Mesenchymal stem cell (in vitro differentiated cells and primary cell): Measurements from ENCODE around the gene CRABP2.

Experiments used
- DNase-seq: peaks from one replicate; pipeline ENCODE4 v3.0.0-alpha.2; 2013
- H2AFZ ChIP-seq: one replicate; pipeline ENCODE4 v1.6.1; 2013; ENCODE audit warnings: low read depth, mild to moderate bottlenecking, control low read depth, inconsistent platforms, low read length, moderate library complexity
- H2AK5ac ChIP-seq: 2 replicates; pipeline ENCODE4 v1.6.1; 2013; ENCODE audit warnings: low read length, moderate library complexity, mild to moderate bottlenecking, inconsistent platforms; ENCODE audit not compliant: severe bottlenecking
- H2BK120ac ChIP-seq: one replicate; pipeline ENCODE4 v1.6.1; 2013; ENCODE audit warnings: low read depth, mild to moderate bottlenecking, inconsistent platforms, low read length, moderate library complexity
- H2BK12ac ChIP-seq, 2 experiments: one replicate each; pipeline ENCODE4 v1.6.1; 2013; ENCODE audit warnings: inconsistent platforms in 2 of 2, low read length in 2 of 2, mild to moderate bottlenecking in 2 of 2, moderate library complexity in 2 of 2, control low read depth in 1 of 2
- H2BK15ac ChIP-seq: one replicate; pipeline ENCODE4 v1.6.1; 2013; ENCODE audit warnings: mild to moderate bottlenecking, low read depth, inconsistent platforms; ENCODE audit not compliant: poor library complexity, severe bottlenecking
- H2BK5ac ChIP-seq: 2 replicates; pipeline ENCODE4 v1.6.1; 2013; ENCODE audit warnings: low read depth, mild to moderate bottlenecking, low read length, control low read depth, inconsistent platforms; ENCODE audit not compliant: poor library complexity, severe bottlenecking
- H3K14ac ChIP-seq, 2 experiments: one replicate each; pipeline ENCODE4 v1.6.1; 2013; ENCODE audit warnings: inconsistent platforms in 2 of 2, low read length in 2 of 2, control low read depth in 1 of 2, mild to moderate bottlenecking in 1 of 2, moderate library complexity in 1 of 2
- H3K18ac ChIP-seq, 2 experiments: one replicate each; pipeline ENCODE4 v1.6.1; 2013; ENCODE audit warnings: inconsistent platforms in 2 of 2, low read length in 2 of 2, control low read depth in 1 of 2, low read depth in 1 of 2, mild to moderate bottlenecking in 1 of 2
- H3K23ac ChIP-seq, 2 experiments: one replicate each; pipeline ENCODE4 v1.6.1; 2013; ENCODE audit warnings: inconsistent platforms in 2 of 2, low read length in 2 of 2, mild to moderate bottlenecking in 2 of 2, moderate library complexity in 2 of 2, control low read depth in 1 of 2
- H3K27ac ChIP-seq: 2 replicates; pipeline ENCODE4 v1.5.1; 2013; ENCODE audit warnings: mild to moderate bottlenecking, moderate library complexity, low read length, control low read depth, inconsistent platforms; ENCODE audit not compliant: poor library complexity, severe bottlenecking
- H3K27me3 ChIP-seq, 2 experiments: 2 replicates each; pipeline versions ENCODE4 v1.6.1 to v1.7.0; 2013; ENCODE audit warnings: low read length in 2 of 2, mild to moderate bottlenecking in 2 of 2, moderate library complexity in 2 of 2, control low read depth in 1 of 2, inconsistent platforms in 1 of 2; ENCODE audit not compliant: control insufficient read depth in 1 of 2, insufficient read depth in 1 of 2
- H3K36me3 ChIP-seq, 2 experiments: 2 replicates each; pipeline versions ENCODE4 v1.6.1 to v1.7.0; 2013; ENCODE audit warnings: low read length in 2 of 2, control low read depth in 1 of 2, inconsistent platforms in 1 of 2, low read depth in 1 of 2, mild to moderate bottlenecking in 1 of 2; ENCODE audit not compliant: insufficient read depth in 2 of 2, control insufficient read depth in 1 of 2
- H3K4ac ChIP-seq, 2 experiments: one replicate each; pipeline ENCODE4 v1.6.1; 2013; ENCODE audit warnings: inconsistent platforms in 2 of 2, low read length in 2 of 2, mild to moderate bottlenecking in 2 of 2, moderate library complexity in 2 of 2, control low read depth in 1 of 2, low read depth in 1 of 2
- H3K4me1 ChIP-seq: 2 replicates; pipeline ENCODE4 v1.6.1; 2013; ENCODE audit warnings: low read depth, low read length, control low read depth; ENCODE audit not compliant: control insufficient read depth, insufficient read depth
- H3K4me2 ChIP-seq: 2 replicates; pipeline ENCODE4 v1.6.1; 2013; ENCODE audit warnings: low read length, mild to moderate bottlenecking, inconsistent platforms; ENCODE audit not compliant: poor library complexity, severe bottlenecking
- H3K4me3 ChIP-seq, 2 experiments: 2 replicates each; pipeline versions ENCODE4 v1.5.1 to v1.7.0; 2013; ENCODE audit warnings: low read length in 2 of 2, mild to moderate bottlenecking in 2 of 2, control low read depth in 1 of 2, low read depth in 1 of 2; ENCODE audit not compliant: insufficient read depth in 1 of 2
- H3K79me1 ChIP-seq: replicated peaks from 2 replicates; pipeline ENCODE4 v1.6.1; 2013; ENCODE audit warnings: mild to moderate bottlenecking, control low read depth, low read length, inconsistent platforms; ENCODE audit not compliant: poor library complexity, severe bottlenecking
- H3K9ac ChIP-seq: 2 replicates; pipeline ENCODE4 v1.7.0; 2013; ENCODE audit warnings: mild to moderate bottlenecking, low read length, moderate library complexity
- H3K9me3 ChIP-seq: 2 replicates; pipeline ENCODE4 v1.7.0; 2013; ENCODE audit warnings: mild to moderate bottlenecking, low read length; ENCODE audit not compliant: control insufficient read depth
- H4K8ac ChIP-seq: one replicate; pipeline ENCODE4 v1.6.1; 2013; ENCODE audit warnings: inconsistent platforms, mild to moderate bottlenecking, low read length, moderate library complexity
- H4K91ac ChIP-seq: one replicate; pipeline ENCODE4 v1.6.1; 2013; ENCODE audit warnings: mild to moderate bottlenecking, low read length, inconsistent platforms
- WGBS: methylation state at CpG from one replicate; pipeline ENCODE4 v1.1.7; 2013; ENCODE audit warnings: mixed read lengths; 5-methylcytosine and 5-hydroxymethylcytosine counted together

The CRABP2 gene

DNA sequence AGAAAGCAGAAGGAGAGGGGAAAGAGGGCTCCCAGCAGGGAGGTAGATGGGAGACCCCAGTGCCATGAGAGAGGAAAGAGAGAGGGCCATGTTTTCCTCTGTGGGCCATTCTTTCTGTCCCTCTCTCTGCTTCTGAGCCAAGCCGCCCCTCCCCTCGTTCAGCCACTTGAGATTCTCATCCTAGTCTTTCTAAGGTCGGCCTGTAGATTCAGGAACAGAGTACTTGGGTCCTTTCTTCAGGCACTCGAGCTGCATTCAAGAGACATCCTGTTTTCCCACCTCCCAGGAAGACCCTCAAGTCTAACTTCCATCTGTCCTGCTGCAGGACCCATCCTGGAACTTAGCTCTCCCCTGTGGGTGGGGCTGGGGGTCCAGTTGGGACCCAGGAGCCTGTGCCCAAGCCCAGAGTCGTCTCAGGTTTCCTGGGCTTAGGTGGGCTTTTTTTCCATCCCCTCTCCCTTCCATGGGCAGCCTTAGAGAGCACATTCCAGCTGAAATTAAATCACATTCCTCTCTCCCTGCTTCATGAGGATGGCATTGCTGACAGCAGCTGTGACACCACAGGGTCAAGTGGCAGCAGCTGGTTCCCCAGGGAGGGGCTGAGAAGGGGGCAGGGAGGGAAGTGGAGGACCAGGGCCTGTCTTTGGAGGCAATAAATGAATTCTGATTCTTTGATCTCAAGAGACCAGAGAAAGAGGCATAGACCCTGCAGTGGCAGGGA, 41.2 kb downstream of the CRABP2 start:
- peak overlapping the region; percentile 73 for H2AK5ac ChIP-seq
- H3K36me3 ChIP-seq = peaks cover 0 to 7% of the 10 kb centered on the region in 2 experiments
- H3K14ac ChIP-seq = peak overlapping the region in 1 of 2 experiments; percentile 87

DNA sequence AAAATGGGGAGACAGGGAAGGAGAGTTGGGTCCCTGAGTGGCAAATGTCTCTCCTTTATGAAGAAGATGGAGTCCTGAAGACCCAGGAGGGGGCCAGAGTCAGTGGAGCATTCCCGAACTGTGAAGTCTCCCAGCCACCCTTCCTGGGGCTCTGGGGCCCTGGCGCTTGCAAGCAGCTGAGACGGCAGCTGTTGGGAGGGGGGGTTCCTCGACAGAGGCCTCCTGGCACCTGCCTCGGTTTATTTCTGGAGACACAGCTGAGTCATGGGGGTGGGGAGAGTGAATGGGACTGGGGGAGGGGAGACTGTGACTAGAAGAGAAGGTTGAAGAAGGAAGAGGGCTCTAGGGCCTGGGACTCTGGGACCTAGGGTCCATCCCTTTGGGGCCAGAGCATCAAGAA, 42.2 kb downstream of the CRABP2 start:
- Histone ChIP-seq H2BK15ac (no peak overlapping the region), H3K4me2 (no peak overlapping the region), H2AFZ (no peak overlapping the region), H3K27ac (peak overlapping the region; percentile 90), H3K23ac (no peak overlapping the region), H3K4me3 (no peak overlapping the region), H3K4me1 (peaks cover 57% of the 10 kb centered on the region), H3K18ac (peak overlapping the region; percentile 49 to 65), H3K36me3 (peaks cover 0 to 2% of the 10 kb centered on the region in 2 experiments), H2BK12ac (peak overlapping the region; percentile 26 to 60), H2BK120ac (peak overlapping the region; percentile 83), H3K79me1 (peaks cover 9% of the 10 kb centered on the region), H4K8ac (peak overlapping the region; percentile 76), H3K27me3 (peaks cover 0 to 3% of the 10 kb centered on the region in 2 experiments), H3K9me3 (no peaks in the 10 kb centered on the region), H4K91ac (peak overlapping the region; percentile 86), H3K14ac (peak overlapping the region in 1 of 2 experiments; percentile 45), H2AK5ac (peak overlapping the region; percentile 91), H3K4ac (peak overlapping the region; percentile 66 to 95), H3K9ac (no peak overlapping the region), H2BK5ac (no peak overlapping the region)
- peak; percentile 68 for DNase-seq
- whole genome bisulfite sequencing = 2% methylated on average over 5 of the region's 5 CpGs

More for the DNA sequence above, 41.2 kb downstream of the CRABP2 start:
- Histone ChIP-seq H2BK12ac (peak overlapping the region; percentile 76 to 81), H3K4ac (peak overlapping the region; percentile 86 to 95), H3K27me3 (no peaks in the 10 kb centered on the region), H3K9ac (peak overlapping the region; percentile 7), H2BK120ac (peak overlapping the region; percentile 83), H3K4me1 (peaks cover 60% of the 10 kb centered on the region), H4K8ac (peak overlapping the region; percentile 90), H2BK15ac (peak overlapping the region; percentile 96), H3K23ac (peak overlapping the region in 1 of 2 experiments; percentile 94), H2BK5ac (no peak overlapping the region), H3K18ac (peak overlapping the region; percentile 69 to 92), H3K4me3 (no peak overlapping the region), H3K79me1 (peaks cover 2% of the 10 kb centered on the region), H3K4me2 (peak overlapping the region; percentile 20), H3K27ac (peak overlapping the region; percentile 90), H3K9me3 (no peaks in the 10 kb centered on the region), H2AFZ (no peak overlapping the region), H4K91ac (peak overlapping the region; percentile 91)
- WGBS = 1% methylated on average over 5 of the region's 5 CpGs
- DNase-seq = peak; percentile 74

DNA sequence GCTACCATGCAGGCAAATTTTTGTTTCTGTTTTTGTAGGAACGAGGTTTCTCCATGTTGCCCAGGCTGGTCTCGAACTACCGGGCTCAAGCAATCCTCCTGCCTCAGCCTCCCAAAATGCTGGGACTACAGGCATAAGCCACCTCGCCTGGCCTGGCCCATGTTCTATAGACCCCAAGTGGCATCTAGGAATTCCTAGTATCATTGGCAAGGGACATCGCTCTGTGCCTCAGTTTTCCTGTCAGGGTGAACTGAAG, 42.7 kb downstream of the CRABP2 start:
- Histone ChIP-seq H2BK15ac (peak overlapping the region; percentile 97), H2BK5ac (no peak overlapping the region), H3K4me1 (peaks cover 58% of the 10 kb centered on the region), H3K27me3 (peaks cover 0 to 8% of the 10 kb centered on the region in 2 experiments), H2AK5ac (peak overlapping the region; percentile 15), H3K79me1 (peaks cover 9% of the 10 kb centered on the region), H3K14ac (no peak overlapping the region), H3K23ac (no peak overlapping the region), H2AFZ (no peak overlapping the region), H2BK12ac (peak overlapping the region; percentile 26 to 60), H3K9ac (no peak overlapping the region), H4K8ac (peak overlapping the region; percentile 16), H3K36me3 (peaks cover 0 to 2% of the 10 kb centered on the region in 2 experiments), H3K4me3 (no peak overlapping the region), H4K91ac (peak overlapping the region; percentile 77), H3K9me3 (no peaks in the 10 kb centered on the region), H3K4me2 (no peak overlapping the region), H3K18ac (peak overlapping the region; percentile 49 to 65), H3K4ac (peak overlapping the region; percentile 82 to 95), H2BK120ac (peak overlapping the region; percentile 83), H3K27ac (peak overlapping the region; percentile 90)
- no peak for DNase-seq
- WGBS = 84% methylated on average over 5 of the region's 5 CpGs

DNA sequence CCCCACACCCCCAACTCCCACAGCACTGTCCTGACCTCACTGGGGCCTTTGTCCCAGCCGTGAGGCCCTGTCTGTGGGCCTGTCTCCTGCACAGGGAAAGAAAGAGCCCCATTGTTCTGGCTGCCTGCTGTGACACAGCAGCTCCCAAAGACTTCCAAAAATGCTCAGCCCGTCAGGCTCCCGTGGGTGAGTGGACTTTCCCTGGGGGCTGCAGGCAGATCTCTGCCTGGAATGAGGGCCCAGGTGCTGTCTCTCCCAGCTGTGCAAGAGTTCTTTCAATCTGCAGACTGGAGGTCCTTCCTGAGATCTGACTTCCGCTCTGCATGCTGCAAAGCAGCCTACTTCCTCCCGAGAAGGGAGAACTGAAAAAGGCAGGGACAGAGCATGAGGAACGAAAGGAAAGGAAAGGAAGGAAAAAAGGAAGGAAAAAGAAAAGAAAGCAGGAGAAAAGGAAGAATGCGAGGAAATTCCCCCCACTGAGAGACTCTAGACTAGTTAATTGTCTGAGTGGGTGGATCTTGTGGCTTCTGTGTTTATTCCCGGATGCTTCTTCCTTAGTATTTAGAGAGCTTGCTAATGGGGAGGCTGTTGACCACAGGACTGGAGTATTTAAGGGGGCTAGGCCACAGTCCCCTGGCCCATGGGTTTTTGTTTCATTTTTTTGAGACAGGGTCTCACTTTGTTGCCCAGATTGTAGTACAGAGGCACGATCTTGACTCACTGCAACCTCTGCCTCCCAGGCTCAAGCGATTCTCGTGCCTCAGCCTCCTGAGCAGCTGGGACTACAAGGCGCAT, 43.2 kb downstream of the CRABP2 start:
- DNase-seq = peak; percentile 86
- Histone ChIP-seq H3K9me3 (no peaks in the 10 kb centered on the region), H4K91ac (peak overlapping the region; percentile 96), H2BK120ac (peak overlapping the region; percentile 93), H3K4me1 (peaks cover 60% of the 10 kb centered on the region), H3K27me3 (peaks cover 1 to 9% of the 10 kb centered on the region in 2 experiments), H3K18ac (peak overlapping the region; percentile 94 to 98), H2BK15ac (peak overlapping the region; percentile 97), H3K79me1 (peaks cover 9% of the 10 kb centered on the region), H2BK5ac (peak overlapping the region; percentile 85), H3K14ac (peak overlapping the region; percentile 48 to 84), H3K9ac (peak overlapping the region; percentile 60), H3K27ac (peak overlapping the region; percentile 90), H3K36me3 (peaks cover 0 to 2% of the 10 kb centered on the region in 2 experiments), H3K23ac (no peak overlapping the region), H2AK5ac (peak overlapping the region; percentile 97), H3K4ac (peak overlapping the region; percentile 93 to 97), H3K4me2 (no peak overlapping the region), H3K4me3 (no peak overlapping the region), H4K8ac (peak overlapping the region; percentile 39), H2AFZ (no peak overlapping the region), H2BK12ac (peak overlapping the region; percentile 99)
- 23% methylated on average over 12 of the region's 12 CpGs for WGBS
